ES-I3 (cell line): ENCODE results near the gene CPNE1.

Experiments used
- H3K36me3 ChIP-seq: 2 replicates; pipeline ENCODE4 v1.6.1; 2013; ENCODE audit warnings: mild to moderate bottlenecking, low read length, control low read depth, moderate library complexity; ENCODE audit not compliant: insufficient read depth
- H3K4me1 ChIP-seq: 2 replicates; pipeline ENCODE4 v1.6.1; 2013; ENCODE audit warnings: mild to moderate bottlenecking, control low read depth, low read length; ENCODE audit not compliant: insufficient read depth
- H3K9ac ChIP-seq: 2 replicates; pipeline ENCODE4 v1.6.1; 2013; ENCODE audit warnings: low read depth, mild to moderate bottlenecking, low read length, moderate library complexity
- H3K9me3 ChIP-seq: 2 replicates; pipeline ENCODE4 v1.6.1; 2013; ENCODE audit warnings: mild to moderate bottlenecking, low read length, moderate library complexity; ENCODE audit not compliant: control insufficient read depth, insufficient read depth

CPNE1 gene

DNA sequence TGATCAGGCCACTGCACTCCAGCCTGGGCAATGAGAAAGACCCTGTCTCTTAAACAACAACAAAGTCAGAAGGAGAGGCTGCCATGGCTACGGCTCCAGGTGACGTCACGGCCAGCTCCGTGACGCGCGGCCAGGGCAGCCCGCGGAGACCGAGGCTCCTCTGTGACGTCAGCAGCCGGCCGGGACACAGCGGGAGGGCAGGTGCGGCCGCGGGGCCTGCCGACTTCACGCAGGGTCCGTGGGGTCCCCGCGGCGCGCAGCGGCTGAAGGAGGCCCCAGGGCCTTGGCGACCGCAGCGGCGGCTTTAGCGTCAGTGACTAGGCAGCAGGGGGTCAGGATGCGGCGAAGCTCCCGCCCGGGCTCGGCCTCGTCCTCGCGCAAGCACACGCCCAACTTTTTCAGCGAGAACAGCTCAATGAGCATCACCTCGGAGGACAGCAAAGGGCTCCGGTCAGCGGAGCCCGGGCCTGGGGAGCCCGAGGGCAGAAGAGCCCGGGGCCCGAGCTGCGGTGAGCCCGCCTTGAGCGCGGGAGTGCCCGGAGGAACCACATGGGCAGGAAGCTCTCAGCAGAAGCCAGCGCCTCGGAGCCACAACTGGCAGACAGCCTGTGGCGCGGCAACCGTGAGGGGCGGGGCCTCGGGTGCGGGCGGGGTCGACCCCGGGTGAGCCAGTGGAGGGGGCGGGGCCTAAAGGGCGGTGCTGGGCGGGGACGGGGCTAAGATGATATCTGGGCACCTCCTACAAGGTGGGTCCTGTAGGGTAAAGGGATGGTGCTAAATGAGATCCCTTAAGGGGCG is 48.8 kb downstream of the CPNE1 start, which contains the start of gene SPAG4:
TSS of gene SPAG4 (plus strand) at position 163 of the 798 bp plus-strand sequence. CDS start at position 338, 175 bp downstream.
- Histone ChIP-seq H3K9ac (peak within 1 kb of the TSS; percentile 64), H3K9me3 (no peaks in the 10 kb centered on the region), H3K4me1 (no peaks in the 10 kb centered on the region), H3K36me3 (no peaks in the 10 kb centered on the region)

DNA sequence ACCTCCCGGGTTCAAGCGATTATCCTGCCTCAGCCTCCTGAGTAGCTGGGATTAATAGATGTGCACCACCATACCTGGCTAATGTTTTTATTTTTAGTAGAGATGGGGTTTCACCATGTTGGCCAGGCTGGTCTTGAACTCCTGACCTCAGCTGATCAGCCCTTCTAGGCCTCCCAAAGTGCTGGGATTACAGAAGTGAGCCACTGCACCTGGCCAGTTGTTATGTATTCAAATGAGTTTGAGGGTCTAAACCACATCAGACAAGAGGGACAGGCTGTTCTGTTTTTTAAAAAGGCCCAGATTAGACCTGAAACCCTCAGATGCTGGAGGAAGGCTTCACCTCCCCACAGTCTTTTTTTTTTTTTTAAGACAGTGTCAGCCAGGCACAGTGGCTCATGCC is 53.2 kb downstream of the CPNE1 start:
- no peaks in the 10 kb centered on the region for H3K4me1 ChIP-seq
- no peaks in the 10 kb centered on the region for H3K36me3 ChIP-seq
- no peaks in the 10 kb centered on the region for H3K9me3 ChIP-seq

DNA sequence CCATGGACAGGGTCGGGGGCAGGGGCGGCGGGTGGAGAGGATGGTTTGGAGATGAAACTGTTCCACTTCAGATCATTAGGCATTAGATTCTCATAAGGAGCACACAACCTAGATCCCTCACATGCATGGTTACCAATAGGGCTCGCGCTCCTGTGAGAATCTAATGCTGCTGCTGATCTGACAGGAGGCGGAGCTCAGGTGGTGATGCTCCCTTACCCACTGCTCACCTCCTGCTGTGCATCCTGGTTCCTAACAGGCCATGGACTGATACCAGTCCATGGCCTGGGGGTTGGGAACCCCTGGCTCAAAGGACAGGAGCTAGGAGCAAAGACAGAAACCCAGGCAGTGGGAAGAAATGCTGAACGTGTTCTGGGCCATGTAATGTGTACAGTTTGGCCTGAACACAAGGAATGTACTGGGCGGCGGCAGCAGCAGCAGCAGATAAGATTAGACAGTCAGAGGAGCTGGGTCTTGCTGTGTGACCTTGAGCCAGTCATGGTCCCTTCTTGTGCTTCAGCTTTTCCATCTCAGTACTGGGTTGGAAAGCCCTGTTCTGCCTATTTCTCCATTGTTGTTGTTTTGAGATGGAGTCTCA is 53.8 kb downstream of the CPNE1 start:
- H3K4me1 ChIP-seq = no peaks in the 10 kb centered on the region
- no peaks in the 10 kb centered on the region for H3K36me3 ChIP-seq
- no peak overlapping the region for H3K9ac ChIP-seq
- H3K9me3 ChIP-seq = no peaks in the 10 kb centered on the region

More for the DNA sequence above, 53.2 kb downstream of the CPNE1 start:
- H3K9ac ChIP-seq = no peak overlapping the region

- H3K4me1 ChIP-seq = no peaks in the 10 kb centered on the region
- no peak overlapping the region for H3K9ac ChIP-seq
Measured at GRCh38 chr20:35607003-35607735, 57.5 kb downstream of the CPNE1 start.

GRCh38 chr20:35606127-35606526 is 58.6 kb downstream of the CPNE1 start:
- H3K4me1 ChIP-seq = no peaks in the 10 kb centered on the region

More at GRCh38 chr20:35607003-35607735, 57.5 kb downstream of the CPNE1 start:
- Histone ChIP-seq H3K9me3 (no peaks in the 10 kb centered on the region), H3K36me3 (no peaks in the 10 kb centered on the region)

DNA sequence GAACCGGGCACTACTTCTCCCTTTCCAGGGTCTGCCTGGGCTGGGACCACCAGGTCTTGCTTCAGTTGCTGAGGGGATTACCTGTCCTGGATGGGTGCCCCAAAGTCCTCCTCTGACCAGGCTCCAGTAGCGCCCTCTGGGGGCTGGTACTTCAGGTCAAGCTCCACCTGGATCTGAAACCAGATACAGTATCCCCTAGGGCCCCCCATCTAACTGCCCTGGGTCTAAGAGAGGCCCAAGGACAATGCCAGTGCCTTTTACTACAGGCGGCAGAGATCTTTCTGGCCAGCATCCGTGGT is 60.3 kb downstream of the CPNE1 start:
- Histone ChIP-seq H3K9me3 (no peaks in the 10 kb centered on the region), H3K36me3 (no peaks in the 10 kb centered on the region), H3K9ac (no peak overlapping the region), H3K4me1 (no peaks in the 10 kb centered on the region)

More at GRCh38 chr20:35606127-35606526, 58.6 kb downstream of the CPNE1 start:
- no peak overlapping the region for H3K9ac ChIP-seq
- H3K36me3 ChIP-seq = no peaks in the 10 kb centered on the region
- no peaks in the 10 kb centered on the region for H3K9me3 ChIP-seq

- no peaks in the 10 kb centered on the region for H3K4me1 ChIP-seq
- no peak overlapping the region for H3K9ac ChIP-seq
- no peaks in the 10 kb centered on the region for H3K9me3 ChIP-seq
- H3K36me3 ChIP-seq = no peaks in the 10 kb centered on the region
Measured at GRCh38 chr20:35603695-35604448, 60.8 kb downstream of the CPNE1 start.

GRCh38 chr20:35602851-35603495 is 61.7 kb downstream of the CPNE1 start:
- Histone ChIP-seq H3K36me3 (no peaks in the 10 kb centered on the region), H3K4me1 (no peaks in the 10 kb centered on the region), H3K9me3 (no peaks in the 10 kb centered on the region), H3K9ac (no peak overlapping the region)

DNA sequence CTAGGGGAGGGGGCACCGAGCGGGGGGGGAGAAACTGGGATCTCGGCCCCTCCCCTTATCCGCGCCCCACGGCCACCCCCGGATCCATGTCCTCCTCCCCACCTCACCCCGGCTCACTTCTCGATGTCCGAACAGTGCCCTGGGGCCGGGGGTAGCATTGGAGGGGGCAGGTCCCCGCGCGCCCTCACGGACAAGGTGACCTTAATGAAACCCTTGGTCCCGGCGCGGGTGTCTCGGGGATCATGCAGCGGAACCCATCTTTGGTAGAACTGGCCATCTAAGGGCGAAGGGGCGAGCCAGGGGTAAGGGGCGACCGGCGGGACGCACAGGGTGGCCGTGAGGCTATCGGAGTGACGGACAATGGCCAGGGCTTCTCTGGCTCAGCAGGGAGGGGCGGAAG is 62.7 kb downstream of the CPNE1 start:
- Histone ChIP-seq H3K9ac (peak overlapping the region; percentile 48; the same call in 1 of the 2 replicates), H3K4me1 (no peaks in the 10 kb centered on the region)

GRCh38 chr20:35600993-35601973 is 63.4 kb downstream of the CPNE1 start:
- H3K36me3 ChIP-seq = no peaks in the 10 kb centered on the region
- peak overlapping the region; percentile 48 for H3K9ac ChIP-seq
- H3K4me1 ChIP-seq = no peaks in the 10 kb centered on the region
- H3K9me3 ChIP-seq = no peaks in the 10 kb centered on the region

More for the DNA sequence above, 62.7 kb downstream of the CPNE1 start:
- Histone ChIP-seq H3K9me3 (no peaks in the 10 kb centered on the region), H3K36me3 (no peaks in the 10 kb centered on the region)

- H3K4me1 ChIP-seq = no peaks in the 10 kb centered on the region
- H3K9ac ChIP-seq = peak overlapping the region; percentile 48
- H3K36me3 ChIP-seq = no peaks in the 10 kb centered on the region
- H3K9me3 ChIP-seq = no peaks in the 10 kb centered on the region
Measured at GRCh38 chr20:35600176-35600992, 64.3 kb downstream of the CPNE1 start.

DNA sequence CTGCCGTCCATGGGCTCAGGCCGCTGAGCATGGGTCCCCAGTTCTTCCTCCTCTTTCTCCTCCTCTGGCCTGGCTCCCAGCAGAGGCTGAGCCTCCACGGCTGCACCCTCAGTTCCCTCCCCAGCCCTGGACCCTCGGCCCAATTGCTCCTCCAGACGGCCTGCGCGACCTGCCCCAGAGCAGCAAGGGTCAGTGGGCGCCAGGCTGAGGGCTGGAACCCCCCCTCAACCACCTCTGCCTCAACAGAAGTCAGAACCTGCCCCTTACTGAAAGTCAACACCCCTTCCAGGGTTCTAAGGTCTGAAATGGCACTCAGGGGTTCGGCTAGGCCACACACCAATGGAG is 65.0 kb downstream of the CPNE1 start:
- Histone ChIP-seq H3K36me3 (no peaks in the 10 kb centered on the region), H3K4me1 (no peaks in the 10 kb centered on the region), H3K9me3 (no peaks in the 10 kb centered on the region), H3K9ac (no peak overlapping the region)
